ENCODE measurements around the gene ANKRD31.

The ANKRD31 gene

GRCh38 chr5:75023368-75024159 is 213.1 kb downstream of the ANKRD31 start:
- no peak for DNase-seq

GRCh38 chr5:75021800-75022199 is 214.9 kb downstream of the ANKRD31 start:
- DNase-seq: no peak

GRCh38 chr5:75021219-75021618 is 215.5 kb downstream of the ANKRD31 start:
- no peak for DNase-seq

GRCh38 chr5:75020016-75020656 is 216.5 kb downstream of the ANKRD31 start:
- DNase-seq: no peak

- no peak for DNase-seq
Observed at GRCh38 chr5:75018805-75019587, 217.7 kb downstream of the ANKRD31 start.

Measured in NCI-H1417 treated with DMSO at 0.1 percent for 48 hours (cell line).